Cardiac fibroblast (primary cell): ENCODE results near the gene KIF11.
A peak's percentile ranks its signal among the peaks of the same experiment; 100 is the strongest.
"Not testable (repeated sequence)": the region's sequence is repeated elsewhere in the genome, so short reads cannot be mapped to it uniquely, and the experiment has no call there.

Experiments
- DNase-seq, 2 donors: peaks; one replicate each; pipeline versions ENCODE4 v3.0.0 to v3.0.0-alpha.2; 2010; ENCODE audit warnings: low read depth in 2 of 2
- H3K4me3 ChIP-seq, 2 donors: replicated peaks in 1 of 2; 1 replicate in 1 of 2; 2 replicates in 1 of 2; pipeline ENCODE4 v1.5.1; 2011; ENCODE audit warnings: low read depth in 2 of 2, low read length in 2 of 2, mild to moderate bottlenecking in 2 of 2, moderate library complexity in 1 of 2
- TF ChIP-seq, protein P1 (sequence below): IDR thresholded peaks from one replicate; pipeline ENCODE4 v1.5.1; 2011; ENCODE audit warnings: low read depth, mild to moderate bottlenecking, low read length, inconsistent platforms

The KIF11 gene

GRCh38 chr10:92572362-92573090 lies 20.4 kb upstream of the KIF11 start:
- TF ChIP-seq, protein P1, sequence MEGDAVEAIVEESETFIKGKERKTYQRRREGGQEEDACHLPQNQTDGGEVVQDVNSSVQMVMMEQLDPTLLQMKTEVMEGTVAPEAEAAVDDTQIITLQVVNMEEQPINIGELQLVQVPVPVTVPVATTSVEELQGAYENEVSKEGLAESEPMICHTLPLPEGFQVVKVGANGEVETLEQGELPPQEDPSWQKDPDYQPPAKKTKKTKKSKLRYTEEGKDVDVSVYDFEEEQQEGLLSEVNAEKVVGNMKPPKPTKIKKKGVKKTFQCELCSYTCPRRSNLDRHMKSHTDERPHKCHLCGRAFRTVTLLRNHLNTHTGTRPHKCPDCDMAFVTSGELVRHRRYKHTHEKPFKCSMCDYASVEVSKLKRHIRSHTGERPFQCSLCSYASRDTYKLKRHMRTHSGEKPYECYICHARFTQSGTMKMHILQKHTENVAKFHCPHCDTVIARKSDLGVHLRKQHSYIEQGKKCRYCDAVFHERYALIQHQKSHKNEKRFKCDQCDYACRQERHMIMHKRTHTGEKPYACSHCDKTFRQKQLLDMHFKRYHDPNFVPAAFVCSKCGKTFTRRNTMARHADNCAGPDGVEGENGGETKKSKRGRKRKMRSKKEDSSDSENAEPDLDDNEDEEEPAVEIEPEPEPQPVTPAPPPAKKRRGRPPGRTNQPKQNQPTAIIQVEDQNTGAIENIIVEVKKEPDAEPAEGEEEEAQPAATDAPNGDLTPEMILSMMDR, result no peak
- H3K4me3 ChIP-seq, result peak overlapping the region; percentile 84 to 96
- DNase-seq, result no peak

DNA sequence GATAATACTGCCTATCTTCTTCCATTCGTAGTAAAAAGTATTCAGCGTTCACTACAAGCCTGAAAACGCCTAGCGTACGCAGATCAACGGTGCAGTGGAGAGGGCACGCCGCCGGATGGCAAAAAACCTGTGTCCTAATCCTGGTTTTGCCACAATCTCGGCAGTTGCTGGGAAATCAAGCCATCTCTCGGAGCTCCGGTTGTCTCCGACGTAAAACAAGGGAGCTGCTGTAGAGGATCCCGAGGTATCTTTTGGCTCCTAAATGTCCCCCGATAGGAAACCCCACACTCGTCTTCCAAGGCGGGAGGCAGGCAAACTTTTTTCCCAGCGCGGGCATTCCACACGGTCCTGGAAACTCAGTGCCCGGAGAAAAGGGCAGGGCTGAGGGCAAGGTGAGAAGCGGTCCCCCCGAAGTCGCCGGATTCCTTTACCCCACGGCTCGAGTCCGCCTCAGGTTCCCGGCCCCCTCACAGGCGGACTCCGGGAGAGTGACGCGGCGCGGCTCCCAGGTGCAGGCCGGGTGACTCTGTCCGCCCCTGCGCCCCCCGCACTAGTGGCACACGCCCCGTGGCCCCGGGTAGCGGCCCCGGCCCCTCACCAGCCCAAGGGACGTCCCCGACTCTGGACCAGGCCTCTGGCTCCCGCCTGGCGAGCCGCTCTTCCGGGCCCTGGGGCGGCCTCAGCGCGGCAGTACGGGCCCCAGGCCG lies 19.7 kb upstream of the KIF11 start:
- peak overlapping the region; percentile 84 to 96 for H3K4me3 ChIP-seq
- TF ChIP-seq, protein P1, result peak; percentile 20
- peak; percentile 54 to 61 for DNase-seq

DNA sequence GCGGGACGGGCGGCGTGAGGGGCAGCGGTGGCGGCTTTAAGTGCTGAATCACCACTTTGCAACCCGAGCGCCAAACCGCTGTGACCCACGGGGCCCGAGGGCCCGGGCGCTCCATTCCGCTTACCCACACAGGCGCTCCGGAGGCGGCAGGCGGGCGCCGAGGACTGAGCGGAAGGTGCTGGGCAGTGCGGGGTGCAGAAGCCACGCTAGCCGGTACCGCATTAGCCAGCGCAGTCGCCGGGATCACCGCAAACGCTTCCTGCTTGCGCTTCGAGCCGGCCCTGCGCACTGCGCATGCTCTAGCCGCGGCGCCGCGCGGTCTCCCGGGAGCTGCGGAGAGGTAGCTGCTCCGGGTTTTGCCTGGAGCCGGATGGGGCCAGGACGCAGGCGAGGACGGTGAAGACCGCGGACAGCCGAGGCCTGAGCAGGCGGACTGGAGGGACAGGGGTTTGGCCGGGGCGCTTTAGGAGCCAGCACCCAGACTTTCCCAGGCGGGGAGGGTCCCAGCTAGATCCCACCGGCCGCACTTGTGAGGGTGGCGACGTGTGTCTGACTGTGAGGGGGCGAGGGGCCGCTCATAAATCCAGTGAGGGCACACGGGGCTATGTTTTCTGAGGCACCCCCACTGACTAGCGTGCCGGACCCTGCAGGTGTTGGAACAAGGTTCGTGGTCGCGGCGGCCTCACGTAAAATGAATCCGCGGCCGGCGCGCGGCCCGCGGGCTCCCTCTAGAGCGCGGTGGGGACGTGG lies 19.0 kb upstream of the KIF11 start, which contains the start of gene IDE:
TSS of gene IDE (minus strand) at position 296 of the 750 bp plus-strand sequence. CDS start at position 222, 74 bp downstream.
- DNase-seq, result peak; percentile 90 to 91
- peak within 1 kb of the TSS; percentile 84 to 96 for H3K4me3 ChIP-seq
- TF ChIP-seq, protein P1, result peak; percentile 86

DNA sequence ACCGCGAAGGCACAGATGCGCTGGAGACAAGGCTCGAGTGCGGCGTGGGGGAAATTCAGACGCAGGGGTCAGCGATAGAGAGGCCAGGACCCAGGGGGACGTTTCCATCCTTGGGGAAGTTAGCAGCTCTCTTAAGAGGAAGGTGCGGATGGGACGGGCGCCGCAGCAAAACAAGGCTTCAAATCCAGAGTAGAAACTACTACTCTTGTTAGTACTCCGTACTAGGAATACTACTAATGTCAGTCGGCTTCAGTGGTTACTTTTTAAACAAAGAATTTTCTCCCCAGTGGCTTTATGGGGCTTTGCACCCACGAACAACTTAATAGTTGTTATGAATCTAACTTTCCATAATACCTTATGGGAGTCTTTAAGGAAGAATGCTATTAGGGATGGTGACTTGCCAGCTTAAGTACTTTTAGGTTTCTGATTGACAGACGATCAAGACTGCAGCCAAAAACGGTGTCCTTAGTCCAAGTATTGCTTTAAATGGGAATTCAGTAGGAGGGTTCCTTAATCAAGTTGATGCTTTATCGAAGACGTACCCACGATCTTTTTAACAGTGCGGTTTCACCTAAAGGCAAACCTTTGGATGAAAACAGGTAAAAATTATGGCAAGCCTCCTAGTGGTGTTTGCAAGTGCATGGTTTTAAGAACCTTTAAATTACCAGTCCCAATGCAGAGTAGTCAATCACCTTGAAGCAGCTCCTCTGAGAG lies 18.2 kb upstream of the KIF11 start:
- peak; percentile 53 to 67 for DNase-seq
- H3K4me3 ChIP-seq, result peak overlapping the region; percentile 84 to 96
- TF ChIP-seq, protein P1, result peak; percentile 6

DNA sequence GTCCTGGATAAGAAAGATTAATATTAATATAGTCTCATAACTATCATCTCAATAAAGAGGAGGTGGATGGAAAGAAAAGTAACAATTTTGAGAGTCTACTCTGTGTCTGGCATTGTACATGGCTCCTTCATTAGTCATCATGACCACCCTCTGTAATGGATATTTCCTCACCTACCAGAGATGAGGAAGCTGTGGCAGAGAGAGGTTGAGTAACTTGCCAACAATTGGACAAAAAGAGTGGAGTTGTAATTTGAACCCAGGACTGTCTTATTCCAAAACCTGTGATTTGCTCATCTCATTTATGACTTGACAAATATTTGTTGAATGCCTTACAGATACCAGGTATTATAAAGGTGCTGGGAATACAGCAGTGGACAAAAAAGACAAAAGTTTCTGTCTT lies 17.0 kb upstream of the KIF11 start:
- peak in 1 of 2 donors; percentile 67 for DNase-seq
- TF ChIP-seq, protein P1, result no peak
- no peak overlapping the region for H3K4me3 ChIP-seq

GRCh38 chr10:92582347-92582746 lies 10.6 kb upstream of the KIF11 start:
- DNase-seq, H3K4me3 ChIP-seq: not testable (repeated sequence)
